Sciatic nerve (tissue), 2 donors: ENCODE results near the gene LSAMP. TPM values are rescaled to one million over a fixed set of nuclear protein-coding genes. Genes with fewer than 3 reads are reported as not detected.
"Not testable (repeated sequence)": the region's sequence is repeated elsewhere in the genome, so short reads cannot be mapped to it uniquely, and the experiment has no call there.

Experiments used
- ATAC-seq: fragments of 200-7000 bp; cut with Tn5 transposase; one replicate; pipeline ENCODE4 v1.9.1; 2020; ENCODE audit warnings: mild to moderate bottlenecking, moderate library complexity
- DNase-seq: peaks from one replicate; pipeline ENCODE4 v3.0.0-alpha.2; 2020; ENCODE audit warnings: low spot score
- intact Hi-C: fragments of 100-400 bp; cut with DNase I; formaldehyde crosslinking; loops from one replicate; pipeline ENCODE4 v1.14.2; 2022
- total RNA-seq: library from RNA; stranded (reverse); fragmentation: NEBNext Ultra II Directional; extraction: Animal tissue kit (Norgen Biotek cat#: 25700); gene quantifications from one replicate; pipeline ENCODE4 v1.2.1, GENCODE V29; 2021
- donor health status: DM: no; HTN: no; CAD: no.
- donor health status: DM: no; HTN: no; CAD: no.

The LSAMP gene
- total RNA-seq, 1 donor from 2014 or later, result 5.3 TPM

DNA sequence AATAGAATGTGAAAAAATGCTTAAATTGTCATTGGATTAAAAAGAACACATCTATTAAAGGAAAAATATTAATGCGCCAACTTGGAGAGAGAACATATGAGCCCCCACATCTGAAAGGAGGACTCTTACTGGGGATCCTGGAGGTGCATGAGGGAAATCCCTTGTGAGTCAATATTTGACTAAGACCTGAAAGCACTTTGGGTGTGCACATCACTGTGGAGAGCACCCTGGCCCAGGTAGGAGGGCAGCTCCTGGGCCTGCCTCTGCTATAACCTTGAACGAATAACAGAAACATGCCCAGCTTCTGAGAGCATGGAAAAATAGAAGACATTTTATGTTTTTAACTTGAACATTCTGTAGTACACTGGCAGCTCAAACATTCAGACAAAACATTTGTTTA lies 622.2 kb downstream of the LSAMP start:
- DNase-seq (no peak), ATAC-seq (no peak)
- intact Hi-C loops, result no loop called here

DNA sequence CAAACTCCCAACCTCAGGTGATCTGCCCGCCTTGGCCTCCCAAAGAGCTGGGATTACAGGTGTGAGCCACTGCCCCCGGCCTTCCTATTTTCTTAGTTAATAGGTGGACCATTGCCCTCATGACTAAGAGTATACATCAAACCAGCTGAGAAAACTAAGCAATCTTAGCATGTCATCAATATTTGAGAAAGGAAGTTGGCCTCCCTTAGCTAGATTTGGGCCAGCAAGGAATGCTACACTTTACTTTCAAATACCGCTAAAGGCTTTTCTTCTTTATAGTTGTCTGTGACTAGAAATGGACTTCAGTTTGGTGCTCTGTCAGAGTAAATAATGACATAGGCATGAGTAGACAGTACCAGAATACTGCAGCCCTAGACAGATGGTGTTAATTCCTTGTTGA lies 622.7 kb downstream of the LSAMP start:
- intact Hi-C loops, result no loop called here
- no peak for ATAC-seq
- no peak for DNase-seq

DNA sequence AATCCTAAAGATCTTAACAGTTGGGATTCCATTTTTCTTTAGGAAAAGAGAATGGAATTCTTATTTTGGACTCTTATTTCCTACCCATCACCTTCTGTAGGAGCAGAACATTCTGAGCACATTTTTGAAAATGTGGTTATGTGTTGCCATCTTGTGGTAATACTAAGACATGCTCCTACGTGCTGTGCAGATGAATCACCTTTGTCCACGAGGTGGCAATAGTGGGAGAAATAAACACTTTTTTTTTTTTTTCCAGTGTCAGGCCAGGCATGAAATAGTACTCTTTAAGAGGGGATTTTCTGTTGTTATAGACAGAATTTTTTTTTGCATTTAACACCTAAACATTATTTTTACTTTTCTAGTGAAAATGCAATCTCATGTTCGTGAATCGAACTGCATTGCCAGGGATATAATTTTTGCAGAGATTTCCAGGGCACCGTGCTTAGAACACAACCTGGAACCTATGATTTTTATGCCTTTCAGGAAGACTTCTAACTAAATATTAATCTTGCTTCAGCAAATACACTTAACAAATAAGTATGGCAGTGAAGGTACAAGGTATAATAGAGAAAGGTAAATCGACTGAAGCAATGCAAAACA lies 625.4 kb downstream of the LSAMP start:
- peak; percentile 70 for DNase-seq
- intact Hi-C loops, result no loop called here
- peak; percentile 83 for ATAC-seq

DNA sequence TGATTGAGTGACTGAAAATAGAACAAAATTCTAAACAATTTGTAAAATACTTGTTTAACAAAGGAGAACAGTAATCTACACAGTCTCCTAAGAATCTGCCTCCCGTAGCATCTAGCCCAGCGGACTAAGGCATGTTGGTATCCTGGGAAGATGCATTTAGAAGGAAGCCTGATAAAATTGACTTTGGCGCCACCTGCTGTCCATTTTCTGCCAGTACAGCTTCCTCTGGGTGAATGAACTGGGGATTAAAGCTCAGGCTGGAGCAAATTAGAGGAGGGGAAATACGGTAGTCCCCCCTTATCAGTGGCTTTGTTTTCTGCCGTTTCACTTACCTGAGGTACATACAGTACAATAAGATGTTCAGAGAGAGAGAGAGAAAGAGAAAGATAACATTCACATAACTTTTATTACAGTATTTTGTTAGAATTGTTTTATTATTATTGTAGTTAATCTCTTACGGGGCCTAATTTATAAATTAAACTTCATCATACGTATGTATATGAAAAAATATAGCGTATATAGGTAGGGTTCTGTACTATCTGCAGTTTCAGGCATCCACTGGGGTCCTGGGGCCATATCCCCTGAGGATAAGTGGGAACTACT lies 630.4 kb downstream of the LSAMP start:
- intact Hi-C loops, result no loop called here
- DNase-seq, result peak; percentile 85
- ATAC-seq, result peak; percentile 83

DNA sequence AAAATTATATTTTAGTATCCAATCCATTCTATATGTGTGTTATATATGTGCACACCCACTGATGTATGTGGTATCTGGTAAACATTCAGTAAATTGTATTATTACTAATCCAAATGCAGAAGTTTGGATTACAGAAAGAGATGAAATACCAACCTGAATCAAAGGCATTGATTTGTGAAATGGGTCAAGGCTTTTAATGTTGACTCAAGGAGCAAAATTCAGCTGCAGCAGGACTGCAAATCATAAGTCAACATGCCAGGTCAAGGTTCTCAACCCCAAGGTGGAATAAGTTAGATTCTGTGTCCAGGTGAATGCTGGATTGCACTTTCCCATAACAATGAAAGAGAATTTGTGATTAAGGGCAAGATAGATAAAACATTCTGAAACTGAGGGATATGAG lies 631.3 kb downstream of the LSAMP start:
- DNase-seq (no peak), ATAC-seq (no peak)
- intact Hi-C loops, result no loop called here

DNA sequence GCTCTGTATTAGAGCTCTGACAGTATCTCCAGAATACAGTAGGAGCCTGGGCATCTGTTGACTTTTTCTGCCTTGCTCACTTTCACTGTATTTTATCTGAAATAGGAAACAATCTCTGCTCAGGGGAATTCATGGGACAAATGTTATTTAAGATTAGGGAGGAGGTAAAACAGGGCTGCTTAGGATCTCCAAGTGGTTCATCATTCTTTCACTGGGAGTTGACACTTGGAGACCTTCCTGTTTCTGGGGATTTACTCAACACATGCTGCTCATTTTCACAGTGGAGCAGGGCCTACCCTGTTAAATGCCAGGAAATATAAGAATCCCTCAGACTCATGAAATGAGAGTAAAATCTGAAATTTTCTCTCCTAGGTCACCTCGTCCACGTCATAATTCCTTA lies 636.5 kb downstream of the LSAMP start:
- ATAC-seq (no peak), DNase-seq (no peak)
- intact Hi-C loops, result no loop called here

DNA sequence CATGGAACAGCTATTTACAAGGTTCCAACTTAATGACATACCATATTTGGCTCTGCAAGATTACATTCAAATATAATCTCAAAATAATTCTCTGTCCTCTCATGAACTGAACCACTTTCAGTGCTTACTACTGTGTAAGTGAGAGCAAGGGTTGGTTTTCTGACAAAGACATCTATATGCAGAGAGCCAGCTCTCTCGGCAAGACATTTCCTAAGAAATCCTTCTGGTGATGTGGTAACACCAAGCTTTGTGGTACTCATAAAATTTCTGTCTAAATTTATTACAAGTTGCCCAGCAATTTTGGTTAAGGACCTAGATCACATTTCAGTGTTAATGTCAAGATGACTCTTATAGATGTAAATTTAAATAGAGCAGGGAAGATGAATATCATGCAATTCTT lies 637.0 kb downstream of the LSAMP start:
- ATAC-seq (no peak), DNase-seq (no peak)
- intact Hi-C loops, result no loop called here

DNA sequence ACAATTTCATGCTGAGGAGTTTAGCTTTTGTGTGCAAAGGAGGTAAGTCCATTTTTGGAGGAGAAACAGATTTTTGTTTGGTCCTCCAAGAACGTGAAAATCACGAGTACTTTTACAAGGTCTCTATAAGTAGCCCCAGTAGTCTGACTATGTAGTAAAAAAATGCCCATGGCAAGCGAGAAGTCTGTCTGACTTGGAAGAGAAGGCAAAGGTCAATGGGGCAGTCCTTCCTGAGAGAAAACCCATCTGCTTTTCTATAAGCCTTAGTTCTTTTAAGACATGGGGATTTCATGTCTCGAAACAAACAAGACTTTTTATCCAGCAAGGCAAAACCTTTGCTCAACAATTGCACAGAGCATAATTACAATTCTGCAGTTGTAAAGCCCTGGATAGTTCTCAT lies 638.8 kb downstream of the LSAMP start:
- ATAC-seq, result no peak
- intact Hi-C loops, result no loop called here
- no peak for DNase-seq

DNA sequence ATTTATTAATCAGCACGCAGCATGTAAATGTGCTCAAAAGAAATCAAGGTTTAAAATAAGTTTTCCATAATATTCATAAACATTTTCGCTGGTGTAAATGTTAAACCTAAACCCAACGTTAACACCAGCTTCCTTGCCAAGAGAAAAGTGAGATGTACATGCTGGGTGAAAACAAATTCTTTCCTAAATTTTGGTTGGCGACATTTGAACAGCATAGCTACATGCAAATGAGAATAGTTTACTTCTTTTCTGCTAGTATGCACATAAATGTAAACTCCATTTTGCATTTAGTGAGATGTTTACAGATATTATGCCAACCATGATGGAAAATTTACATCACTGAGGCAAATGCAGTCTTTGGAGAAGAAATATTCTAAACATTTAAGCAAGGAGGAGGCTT lies 639.8 kb downstream of the LSAMP start:
- DNase-seq (no peak), ATAC-seq (no peak)
- intact Hi-C loops, result no loop called here

DNA sequence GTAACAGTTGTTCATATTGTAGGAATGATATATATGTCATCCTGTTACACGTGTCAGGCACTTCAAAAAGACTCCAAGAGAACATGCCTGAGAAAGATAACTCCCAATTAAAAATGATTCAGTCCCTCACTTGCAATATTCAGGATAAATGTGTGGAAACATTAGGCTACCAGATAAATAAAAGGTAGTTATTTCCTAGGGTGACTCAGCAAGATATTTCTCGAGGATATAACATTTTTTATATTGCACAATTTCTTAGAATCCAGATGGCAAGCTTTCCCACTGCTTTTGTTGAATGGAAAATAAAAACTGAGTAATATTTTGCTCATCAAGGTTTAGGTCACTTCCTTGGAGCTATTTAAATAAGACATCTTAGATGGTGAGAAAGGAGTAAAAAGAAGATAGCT lies 640.6 kb downstream of the LSAMP start:
- DNase-seq (no peak), ATAC-seq (peak; percentile 59)
- intact Hi-C loops, result no loop called here

DNA sequence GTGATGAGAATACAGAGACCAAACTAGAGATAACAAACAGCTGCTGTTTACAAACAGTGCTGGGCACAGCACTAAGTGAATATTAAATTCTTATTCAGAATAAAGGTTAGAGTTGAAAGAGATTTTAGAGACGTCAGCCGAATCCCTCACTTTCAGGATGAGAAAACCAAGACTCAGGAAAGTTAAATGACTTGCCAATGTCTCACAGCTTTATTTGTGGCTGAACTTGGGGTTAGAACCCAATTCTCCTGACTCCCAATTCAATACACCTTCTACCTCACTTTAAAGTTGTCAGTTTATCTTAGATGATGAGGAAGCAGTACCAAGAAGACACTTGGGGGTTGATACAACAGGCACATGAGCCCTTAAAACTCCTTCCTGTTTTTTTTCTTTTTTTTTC lies 641.1 kb downstream of the LSAMP start:
- DNase-seq, result no peak
- intact Hi-C loops, result no loop called here
- ATAC-seq, result no peak

DNA sequence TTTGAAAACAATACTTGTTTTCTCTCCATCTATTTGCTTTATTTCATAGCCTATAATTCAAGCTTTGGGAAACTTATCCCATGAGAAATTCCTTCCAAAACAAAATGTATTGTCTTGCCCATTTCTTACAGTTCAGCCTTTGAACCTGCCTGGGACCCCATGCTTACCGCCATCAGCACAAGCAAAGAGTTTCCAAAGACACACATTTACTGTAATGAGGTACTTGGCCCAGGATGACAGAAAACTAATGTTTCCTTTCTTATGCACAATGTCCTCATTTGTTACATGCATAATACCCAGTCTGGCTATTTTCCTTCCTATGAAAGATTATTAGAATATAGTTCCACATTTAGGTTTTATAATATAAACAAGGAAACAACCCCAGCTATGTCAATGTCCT lies 641.6 kb downstream of the LSAMP start:
- DNase-seq (no peak), ATAC-seq (no peak)
- intact Hi-C loops, result no loop called here

DNA sequence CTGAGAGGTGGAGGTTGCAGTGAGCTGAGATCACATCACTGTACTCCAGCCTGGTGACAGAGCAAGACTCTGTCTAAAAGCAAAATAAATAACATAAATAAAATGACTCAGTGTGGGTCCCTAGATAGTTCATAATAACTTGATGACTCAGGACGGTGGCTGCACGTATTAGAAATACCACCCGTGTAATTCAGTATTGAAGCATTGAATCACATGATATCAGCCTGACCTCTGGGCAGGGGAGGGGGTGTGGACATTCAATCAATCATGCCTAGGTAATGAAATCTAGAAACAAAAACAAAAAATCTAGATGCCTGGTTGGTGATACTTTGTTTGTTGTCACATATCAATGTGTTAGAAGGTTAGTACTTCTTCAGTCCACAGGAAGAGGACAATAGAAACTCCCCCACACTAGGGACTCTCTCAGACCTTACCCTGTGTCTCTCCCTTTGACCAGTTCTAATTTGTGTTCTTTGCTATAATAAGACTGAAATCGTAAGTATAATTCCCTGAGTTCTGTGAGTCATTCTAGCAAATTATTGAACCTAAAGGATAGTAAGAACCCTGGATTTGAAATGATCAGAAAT lies 644.7 kb downstream of the LSAMP start:
- intact Hi-C loops, result no loop called here
- ATAC-seq, result no peak
- no peak for DNase-seq

DNA sequence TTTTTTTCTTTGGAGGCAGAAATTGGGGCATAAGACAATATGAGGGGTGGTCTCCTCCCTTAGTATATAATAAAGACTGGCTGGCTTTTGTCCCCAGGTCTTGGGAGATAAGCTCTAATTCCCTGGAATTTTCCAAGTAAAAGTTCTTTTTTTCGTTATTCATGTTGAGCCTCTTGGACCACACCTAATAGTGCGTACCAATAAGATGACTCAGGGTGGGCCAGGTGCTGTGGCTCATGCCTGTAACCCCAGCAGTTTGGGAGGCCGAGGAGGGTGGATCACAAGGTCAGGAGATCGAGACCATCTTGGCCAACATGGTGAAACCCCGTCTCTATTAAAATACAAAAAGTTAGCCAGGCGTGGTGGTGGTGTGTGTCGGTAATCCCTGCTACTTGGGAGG lies 645.2 kb downstream of the LSAMP start:
- DNase-seq, ATAC-seq, intact Hi-C loops: not testable (repeated sequence)

DNA sequence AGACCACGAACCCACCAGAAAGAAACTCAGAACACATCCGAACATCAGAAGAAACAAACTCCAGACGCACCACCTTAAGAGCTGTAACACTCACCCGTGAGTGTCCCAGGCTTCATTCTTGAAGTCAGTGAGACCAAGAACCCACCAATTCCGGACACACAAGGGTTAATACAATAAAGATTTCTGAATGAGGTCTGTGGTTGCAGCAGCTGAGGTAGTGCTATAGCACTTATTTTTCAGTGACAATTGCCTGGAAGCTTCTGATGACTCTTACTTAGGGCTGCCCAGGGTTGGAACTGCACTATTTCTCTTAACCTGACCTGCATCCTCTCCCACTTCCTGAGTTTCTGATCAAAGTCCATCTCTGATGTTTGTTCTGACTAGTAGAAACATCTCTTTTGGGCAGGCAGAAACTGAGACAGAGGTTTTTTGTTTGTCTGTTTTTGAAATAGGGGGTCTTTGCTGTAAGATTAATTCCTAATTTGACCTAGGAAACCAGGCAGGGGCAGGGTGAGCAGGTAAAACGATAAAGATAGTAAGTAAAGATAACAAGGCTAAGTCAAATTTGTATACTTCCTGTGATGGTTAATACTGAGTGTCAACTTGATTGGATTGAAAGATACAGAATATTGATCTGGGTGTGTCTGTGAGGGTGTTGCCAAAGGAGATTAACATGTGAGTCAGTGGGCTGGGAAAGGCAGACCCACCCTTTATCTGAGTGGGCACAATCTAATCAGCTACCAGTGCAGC lies 652.9 kb downstream of the LSAMP start:
- no peak for DNase-seq
- ATAC-seq, result no peak
- intact Hi-C loops, result no loop called here

DNA sequence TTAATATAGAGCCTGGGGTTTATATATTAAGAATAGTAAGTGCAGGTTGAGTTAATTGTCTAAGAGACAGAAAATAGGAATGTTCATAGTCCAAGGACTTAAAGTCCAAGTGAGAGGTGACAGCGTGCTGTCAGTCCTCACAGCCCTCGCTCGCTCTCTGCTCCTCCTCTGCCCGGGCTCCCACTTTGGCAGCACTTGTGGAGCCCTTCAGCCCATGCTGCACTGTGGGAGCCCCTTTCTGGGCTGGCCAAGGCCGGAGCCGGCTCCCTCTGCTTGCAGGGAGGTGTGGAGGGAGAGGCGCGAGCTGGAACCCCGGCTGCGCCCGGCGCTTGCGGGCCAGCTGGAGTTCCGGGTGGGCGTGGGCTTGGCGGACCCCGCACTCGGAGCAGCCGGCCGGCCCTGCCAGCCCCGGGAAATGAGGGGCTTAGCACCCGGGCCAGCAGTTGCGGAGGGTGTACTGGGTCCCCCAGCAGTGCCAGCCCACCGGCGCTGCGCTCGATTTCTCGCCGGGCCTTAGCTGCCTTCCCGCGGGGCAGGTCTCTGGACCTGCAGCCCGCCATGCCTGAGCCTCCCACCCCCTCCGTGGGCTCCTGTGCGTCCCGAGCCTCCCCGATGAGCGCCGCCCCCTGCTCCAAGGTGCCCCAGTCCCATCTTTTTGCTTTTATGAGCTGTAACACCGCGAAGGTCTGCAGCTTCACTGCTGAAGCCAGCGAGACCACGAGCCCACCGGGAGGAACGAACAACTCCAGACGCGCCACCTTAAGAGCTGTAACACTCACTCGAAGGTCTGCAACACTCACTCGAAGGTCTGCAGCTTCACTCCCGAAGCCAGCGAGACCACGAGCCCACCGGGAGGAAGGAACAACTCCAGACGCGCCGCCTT lies 653.8 kb downstream of the LSAMP start:
- DNase-seq, intact Hi-C loops, ATAC-seq: not testable (repeated sequence)

DNA sequence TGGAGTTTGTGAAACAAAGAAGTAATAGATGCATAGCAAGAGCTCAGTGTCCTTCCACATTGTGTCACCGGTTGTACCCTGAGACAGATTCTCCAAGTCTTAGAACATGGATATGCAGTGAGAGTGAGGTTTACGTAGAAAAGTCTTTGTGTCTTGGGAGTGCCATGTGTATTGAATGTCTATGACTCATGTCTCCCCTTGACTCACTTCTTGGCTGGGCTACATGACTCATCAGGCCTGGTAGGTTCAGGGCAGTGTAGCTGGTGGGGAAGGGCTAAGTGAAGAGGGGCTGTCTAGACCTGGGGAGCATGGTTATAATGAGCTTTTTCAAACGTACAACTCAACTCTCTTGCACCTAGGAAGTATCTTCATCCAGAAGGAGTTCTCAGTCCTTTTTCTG lies 654.5 kb downstream of the LSAMP start:
- intact Hi-C loops, result no loop called here
- ATAC-seq (no peak), DNase-seq (no peak)

DNA sequence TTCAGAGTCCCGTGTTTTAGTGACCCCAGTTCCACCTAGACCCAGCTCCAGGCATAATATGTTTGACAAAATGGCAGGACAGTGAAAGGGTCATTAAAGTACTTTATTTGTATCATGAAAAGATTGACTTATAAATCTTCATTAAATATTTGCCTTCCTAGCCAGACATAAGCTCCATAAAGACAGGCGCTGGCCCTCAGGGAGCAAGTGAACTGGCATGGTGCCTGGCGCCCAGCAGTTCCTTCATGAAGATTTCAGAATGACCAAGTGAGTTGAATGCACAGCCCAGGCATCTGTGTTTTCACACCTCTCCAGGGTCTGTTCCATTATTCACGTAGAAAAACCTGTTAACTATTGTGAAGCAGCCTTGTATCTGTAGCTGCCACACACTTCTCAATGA lies 655.8 kb downstream of the LSAMP start:
- intact Hi-C loops, result loop anchor here (10.0 kb wide), 1 partner anchor 95 kb away; no protein-coding TSS in a partner anchor
- ATAC-seq, result no peak
- no peak for DNase-seq

DNA sequence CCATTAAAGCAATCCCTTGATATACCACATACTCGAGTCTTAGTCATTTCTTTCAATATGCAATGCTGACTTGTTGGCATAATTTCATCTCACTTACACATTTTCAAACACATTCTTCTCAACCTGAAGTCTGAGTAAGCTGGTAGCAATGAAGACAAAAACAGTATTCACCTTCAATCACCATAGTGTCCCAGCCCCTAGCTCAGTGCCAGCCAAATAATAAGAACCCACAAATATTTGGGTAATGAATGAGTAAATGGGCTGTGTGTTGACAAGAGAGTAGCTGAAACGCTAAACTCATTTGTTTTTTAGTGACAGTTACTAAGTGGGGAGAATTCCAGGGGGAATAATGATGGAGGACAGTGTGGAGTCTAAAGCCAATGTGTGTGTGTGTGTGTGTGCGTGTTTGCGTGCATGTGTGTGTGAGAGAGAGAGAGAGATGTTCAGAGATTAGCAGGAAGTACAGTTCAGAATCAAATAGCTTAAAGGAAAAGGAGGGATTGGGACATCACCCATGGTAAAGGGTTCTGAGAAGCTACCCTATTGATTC lies 656.3 kb downstream of the LSAMP start:
- intact Hi-C loops, result loop anchor here (10.0 kb wide), 1 partner anchor 94 kb away; no protein-coding TSS in a partner anchor
- ATAC-seq (no peak), DNase-seq (no peak)
